NCI-H146 treated with DMSO at 0.1 percent for 48 hours (cell line): ENCODE data around the gene TEKT2.

Experiments
- DNase-seq: peaks from one replicate; lab custom pipeline; 2025; ENCODE audit not compliant: unreplicated experiment; lab: John Stamatoyannopoulos, UW

Gene TEKT2

DNA sequence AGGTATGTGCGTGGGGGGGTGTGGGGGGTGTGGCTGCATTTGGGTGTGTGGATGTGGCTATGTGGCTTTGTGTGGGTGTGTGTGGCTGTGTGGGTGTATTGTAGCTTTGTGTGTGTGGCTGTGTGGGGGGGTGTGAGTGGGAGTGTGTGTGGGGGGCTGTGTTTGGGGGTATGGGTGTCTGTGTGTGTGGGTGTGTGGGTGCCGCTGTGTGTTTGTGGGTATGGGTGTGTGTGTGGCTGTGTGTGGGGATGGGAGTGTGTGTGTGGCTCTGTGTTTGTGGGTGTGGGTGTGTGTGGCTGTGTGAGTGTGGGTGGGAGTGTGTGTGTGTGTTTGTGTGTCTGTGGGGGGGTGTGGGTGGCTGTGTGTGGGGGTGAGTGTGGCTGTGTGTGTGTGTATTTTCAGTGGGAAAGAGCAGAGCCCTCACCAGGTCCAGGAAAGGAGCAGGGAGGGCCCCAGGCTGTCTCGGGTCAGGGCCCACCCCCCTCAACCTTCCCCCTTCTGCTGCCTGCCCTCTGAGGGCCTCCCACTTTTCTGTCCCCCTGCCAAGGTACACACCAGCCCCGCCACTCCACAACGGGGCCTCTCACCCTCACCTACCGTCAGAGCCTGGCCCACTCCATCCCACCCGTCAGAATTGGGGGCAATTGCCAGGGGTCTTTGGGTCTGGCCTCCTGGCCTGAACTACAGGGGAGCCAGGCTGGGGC is 43.1 kb downstream of the TEKT2 start:
- DNase-seq: no peak

DNA sequence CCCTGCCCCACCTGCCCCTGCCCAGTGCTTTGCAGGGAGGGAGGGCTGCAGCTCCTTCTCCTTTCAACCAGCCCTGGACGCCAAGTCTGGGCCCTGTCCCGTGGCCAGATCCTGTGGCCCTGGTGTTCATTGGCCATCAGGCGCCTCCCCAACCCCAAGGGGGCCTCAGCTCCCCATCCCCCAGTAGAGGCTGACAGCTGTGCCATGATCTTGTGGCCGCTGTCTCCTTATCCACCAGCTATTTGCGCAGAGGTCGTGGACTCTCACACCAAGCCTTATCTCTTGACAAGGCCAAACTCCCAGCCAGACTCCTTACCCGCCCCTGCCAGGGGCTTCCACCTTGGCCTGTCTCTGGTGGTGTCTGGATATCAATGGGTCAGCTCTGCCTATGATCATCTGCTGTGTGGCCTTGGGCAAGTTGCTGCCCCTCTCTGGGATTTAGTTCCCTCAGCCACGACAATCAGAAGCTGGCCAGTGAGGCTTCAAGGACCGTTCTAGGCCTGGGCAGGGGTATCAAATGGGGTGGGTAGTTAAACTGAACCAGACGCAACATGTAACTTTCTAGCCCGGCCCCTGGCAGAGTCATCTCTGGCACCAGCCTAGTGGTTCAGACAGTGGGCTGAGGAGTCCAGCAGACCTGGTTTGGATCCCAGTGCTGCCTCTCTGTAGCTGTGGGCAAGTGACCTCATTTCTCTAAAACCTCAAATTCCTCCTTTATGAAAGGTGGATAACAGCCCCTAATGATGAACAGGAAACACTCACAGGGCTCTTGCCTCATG is 44.4 kb downstream of the TEKT2 start:
- no peak for DNase-seq

DNA sequence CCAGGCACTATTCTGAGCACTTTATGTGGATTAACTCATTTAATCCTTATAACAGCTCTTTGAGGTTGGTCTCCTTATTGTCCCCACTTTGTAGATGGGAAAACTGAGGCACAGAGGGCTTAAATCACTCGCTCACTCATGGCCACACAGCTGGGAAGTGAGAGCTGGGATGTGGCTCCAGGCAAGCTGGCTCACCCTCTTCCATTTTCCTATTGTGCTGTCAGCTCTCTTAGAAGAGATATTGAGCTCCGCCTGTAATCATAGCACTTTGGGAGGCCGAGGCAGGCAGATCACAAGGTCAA is 45.0 kb downstream of the TEKT2 start:
- DNase-seq: no peak

DNA sequence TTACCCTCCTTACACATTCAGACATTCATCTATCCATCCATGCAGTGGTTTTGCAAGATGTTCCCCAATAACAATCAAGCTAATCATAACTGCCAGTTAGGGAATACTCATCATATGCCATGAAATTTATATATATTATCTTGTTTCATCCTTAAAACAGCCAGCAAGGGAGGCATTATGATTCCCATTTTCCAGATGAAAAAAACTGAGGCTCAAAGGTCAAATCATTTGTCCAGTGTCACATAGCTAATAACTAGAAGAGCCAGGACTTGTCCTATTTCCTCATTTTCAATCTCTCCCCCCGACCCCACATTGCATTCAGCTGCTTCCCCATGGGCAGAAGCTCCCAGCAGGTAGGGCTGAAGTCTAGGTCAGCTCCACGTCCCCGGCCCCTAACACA is 48.1 kb downstream of the TEKT2 start:
- no peak for DNase-seq

DNA sequence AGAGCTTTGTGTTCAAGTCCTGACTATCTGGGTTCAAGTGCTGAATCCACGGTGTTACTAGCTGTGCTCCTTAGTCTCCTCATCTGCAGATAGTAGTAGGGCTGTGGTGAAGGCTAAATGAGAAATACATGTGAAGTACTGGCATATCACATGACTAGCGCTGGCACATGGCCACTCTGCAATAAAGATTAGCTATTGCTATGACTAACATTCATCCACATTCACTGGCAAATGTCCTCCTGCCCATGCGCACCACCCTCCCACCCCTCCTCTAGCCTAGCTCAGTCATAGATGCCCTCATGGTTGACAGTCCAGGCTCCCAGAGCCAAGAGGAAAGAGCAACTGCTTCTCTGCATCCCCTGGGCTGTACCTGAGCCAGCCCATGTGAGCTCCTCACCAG is 49.6 kb downstream of the TEKT2 start:
- no peak for DNase-seq

DNA sequence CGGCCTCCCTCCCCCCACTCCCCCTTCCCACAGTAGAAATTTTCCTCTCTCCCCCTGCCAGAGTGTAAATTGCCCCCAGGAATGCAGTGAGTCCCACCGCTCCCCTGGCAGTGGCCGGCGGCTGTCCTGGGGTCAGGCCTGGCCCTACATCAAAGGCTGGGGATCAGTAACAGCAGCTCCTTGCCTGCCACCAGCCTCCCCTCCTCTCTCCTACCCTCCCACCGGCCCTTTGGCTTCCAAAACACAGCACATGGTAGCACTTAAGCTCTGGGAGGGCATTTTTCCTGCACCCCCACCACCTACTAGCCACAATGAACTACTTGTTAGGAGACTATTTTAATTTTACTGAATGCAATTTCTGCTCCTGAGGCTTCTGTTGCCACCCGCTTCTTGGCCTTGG is 50.1 kb downstream of the TEKT2 start:
- no peak for DNase-seq

DNA sequence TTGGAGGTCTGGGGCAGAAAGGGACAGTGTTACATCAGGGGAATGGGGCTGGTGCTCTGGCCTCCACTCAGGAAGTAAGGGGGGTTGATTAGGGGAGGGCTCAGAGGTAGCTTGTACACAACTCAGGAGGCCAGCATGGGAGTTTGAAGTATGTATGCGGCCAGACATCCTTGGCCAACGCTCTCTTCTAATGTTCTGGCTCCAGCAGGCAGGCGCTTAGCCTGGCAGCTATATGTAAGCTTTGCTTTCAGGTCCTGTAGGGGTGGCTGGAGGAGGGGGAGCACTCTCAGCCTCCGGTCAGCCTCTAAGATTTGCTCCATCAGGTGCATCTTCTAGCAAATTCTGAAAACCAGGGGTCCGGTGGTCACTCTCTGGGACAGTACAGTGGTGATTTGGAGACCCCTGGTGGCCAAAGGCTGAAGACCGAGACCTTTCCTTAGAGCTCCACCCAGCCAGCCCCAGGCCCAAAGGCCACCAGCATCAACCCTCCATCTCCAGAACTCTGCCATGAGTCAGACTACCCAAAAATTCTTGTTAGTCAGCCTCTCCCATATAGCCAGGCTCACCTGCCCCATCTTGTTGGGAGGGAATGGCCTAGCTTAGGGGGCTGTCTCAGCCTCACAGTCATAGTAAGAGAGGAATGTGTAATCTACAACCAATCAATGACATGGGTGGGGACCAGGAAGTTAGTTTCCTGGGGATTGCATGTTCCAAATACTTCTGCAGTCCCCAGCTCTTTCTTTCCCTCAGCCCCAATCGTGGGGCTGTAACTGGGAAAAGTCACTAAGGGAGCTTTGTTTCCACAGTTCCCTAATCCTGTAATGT is 50.8 kb downstream of the TEKT2 start:
- peak; percentile 15 for DNase-seq

DNA sequence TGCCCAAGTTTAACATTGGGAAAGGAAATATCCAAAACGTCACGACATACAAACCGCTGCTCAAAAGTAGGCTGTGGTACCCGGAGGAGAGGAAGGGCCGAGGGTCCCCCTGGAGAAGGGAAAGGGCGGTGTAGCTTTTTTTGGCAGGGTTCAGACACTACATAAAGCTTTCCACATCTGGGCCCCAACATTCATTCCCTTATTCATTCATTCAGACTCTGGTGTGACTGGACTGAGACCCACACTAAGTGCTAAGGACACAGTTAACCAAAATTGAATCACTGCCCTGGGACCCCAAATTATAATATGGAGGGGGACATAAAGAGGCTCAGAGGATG is 51.4 kb downstream of the TEKT2 start:
- DNase-seq: no peak

DNA sequence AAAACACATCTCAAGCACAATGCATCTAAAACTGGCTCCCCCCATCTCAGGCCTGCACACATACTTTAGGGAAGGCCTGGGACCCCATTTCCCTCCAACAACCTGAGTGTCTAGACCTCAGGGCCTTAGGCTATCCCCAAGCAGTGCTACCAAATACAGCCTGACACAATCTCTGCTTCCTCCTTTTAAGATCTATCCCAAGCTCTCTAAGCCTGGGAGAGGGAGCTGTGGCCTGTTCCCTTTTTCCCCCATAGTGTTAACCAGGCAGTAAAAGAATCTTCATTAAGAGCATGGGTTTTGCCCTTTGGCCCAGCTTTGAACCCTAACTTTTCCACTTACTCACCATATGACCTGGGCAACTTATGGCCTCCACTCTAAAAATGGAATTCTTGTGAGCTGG is 51.9 kb downstream of the TEKT2 start:
- no peak for DNase-seq

DNA sequence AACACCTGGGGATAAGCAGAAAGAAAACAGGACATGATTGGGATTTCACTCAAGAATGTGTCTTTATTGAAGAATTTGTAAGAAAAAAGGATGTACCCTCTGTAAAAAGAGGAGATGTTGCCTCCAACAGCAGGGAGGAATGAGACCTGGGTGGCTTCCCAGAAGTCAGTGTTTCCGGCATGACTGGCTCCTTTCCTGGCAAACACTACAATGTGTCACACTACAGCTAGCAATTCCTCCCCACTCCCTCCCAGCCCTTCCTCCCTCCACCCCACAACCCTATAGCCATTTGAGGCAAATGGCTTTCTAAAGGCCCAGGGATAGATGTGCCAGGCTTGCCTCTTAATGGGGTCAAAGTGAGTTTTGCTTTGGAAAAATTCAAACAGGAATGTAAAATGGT is 52.6 kb downstream of the TEKT2 start:
- no peak for DNase-seq

DNA sequence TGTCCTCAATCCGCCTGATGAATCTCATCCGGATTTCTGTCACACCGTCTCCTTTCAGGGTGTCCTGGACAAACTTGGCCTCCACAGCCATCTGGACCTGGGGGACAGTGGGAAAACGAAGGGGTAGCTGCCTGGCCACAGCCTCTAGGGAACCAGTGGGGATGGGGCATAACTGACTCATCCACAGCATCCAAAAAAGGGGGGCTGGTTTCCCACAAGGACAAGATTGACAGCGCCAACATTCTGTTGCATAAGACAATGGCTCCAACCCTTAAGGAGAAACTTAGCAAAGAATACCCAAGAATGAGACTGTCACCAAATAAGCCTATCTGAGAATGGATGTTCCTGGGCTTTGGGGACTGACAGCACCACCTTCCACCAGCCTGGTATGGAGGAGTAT is 53.3 kb downstream of the TEKT2 start:
- DNase-seq: no peak

DNA sequence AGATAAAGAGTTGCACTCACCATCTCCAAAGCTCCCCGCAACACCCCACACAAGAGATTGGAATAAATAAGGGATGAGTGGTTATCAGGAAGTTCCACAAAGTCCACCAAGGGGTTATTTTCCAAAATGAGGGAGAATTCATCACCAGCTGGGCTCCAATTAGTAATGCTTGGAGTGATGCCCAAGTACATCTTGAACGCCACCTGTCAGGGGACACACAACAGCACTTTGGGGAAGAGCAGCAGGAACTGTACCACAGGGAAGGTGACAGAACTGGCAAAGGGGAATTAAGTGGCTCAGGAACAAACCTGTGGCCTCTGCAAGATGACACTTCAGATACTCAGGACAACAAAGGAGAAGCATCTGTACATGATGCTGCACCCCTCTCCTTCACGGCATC is 53.9 kb downstream of the TEKT2 start:
- DNase-seq: no peak
